ENCODE data around the gene BPIFB3.
"Not testable (repeated sequence)": the region's sequence is repeated elsewhere in the genome, so short reads cannot be mapped to it uniquely, and the experiment has no call there.

- TF ChIP-seq POLR2AphosphoS5 (IDR thresholded peaks at IDR 0.05); EP300 (conservative IDR thresholded peaks at IDR 0.05; ENCODE audit: poor library complexity, severe bottlenecking); TAF1 (IDR thresholded peaks at IDR 0.05; ENCODE audit: low read depth); CTCF (IDR thresholded peaks at IDR 0.05; ENCODE audit: poor library complexity, severe bottlenecking); RAD21 (conservative IDR thresholded peaks at IDR 0.05); EZH2 (IDR thresholded peaks at IDR 0.05; ENCODE audit: borderline replicate concordance, insufficient read depth, low read length, poor library complexity, severe bottlenecking); MXI1 (conservative IDR thresholded peaks at IDR 0.05; ENCODE audit: poor library complexity, severe bottlenecking); REST (IDR thresholded peaks at IDR 0.05; ENCODE audit: borderline replicate concordance): not testable (repeated sequence)
Observed at GRCh38 chr20:33045129-33045721, 8.5 kb upstream of the BPIFB3 start.

Measured in neural cell (in vitro differentiated cells).